ENCODE data around the gene ANKRD42. TPM values are rescaled to one million over a fixed set of nuclear protein-coding genes. Genes with fewer than 3 reads are reported as not detected.
A peak's percentile ranks its signal among the peaks of the same experiment; 100 is the strongest.

Gene ANKRD42
- total and polyA plus RNA-seq, 9 of the 15 experiments (the other 6 are each of a cell fraction or from before 2014, with no cell fraction given), result 2.8 to 9.1 (median 6.1) TPM

DNA sequence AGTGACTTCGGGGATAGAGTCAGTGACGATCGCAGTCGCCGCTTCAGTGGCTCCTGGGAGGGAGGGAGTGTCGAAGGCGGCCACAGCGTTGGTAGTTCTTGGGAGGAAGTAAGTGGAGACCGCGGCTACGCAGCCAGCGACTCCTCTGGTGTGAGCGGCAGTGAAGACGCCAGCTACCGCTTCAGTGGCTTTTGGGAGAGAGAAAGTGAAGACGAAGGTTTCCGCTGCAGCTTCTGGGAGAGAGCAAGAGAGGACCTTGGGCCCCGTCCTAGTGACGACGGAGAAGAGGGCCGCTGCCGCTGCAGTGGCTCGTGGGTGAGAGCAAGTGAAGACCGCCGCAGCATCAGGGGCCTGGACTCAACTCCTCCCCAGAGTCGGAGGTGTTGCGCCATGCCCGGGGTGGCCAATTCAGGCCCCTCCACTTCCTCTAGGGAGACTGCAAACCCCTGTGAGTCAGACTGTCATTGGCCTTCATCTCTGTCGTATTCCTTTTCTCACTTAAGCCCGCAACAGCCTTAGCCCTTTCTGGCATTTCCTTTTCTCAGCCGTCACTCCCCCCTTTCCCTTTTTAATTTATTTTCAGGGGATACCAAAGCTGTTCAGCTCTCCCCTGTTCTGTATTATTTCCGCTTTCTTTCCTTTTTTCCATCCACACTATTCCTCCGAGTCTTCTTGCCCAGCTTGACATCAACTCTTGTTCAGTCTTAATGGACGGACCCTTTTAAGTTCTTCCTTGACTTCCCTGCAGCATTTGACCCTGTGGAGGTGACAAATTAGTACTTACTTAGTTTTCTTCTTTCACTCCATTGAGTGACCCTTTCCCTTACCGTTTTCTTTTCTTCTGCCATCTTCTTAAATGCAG is 1.0 kb downstream of the ANKRD42 start (continued):
- TF ChIP-seq SRSF7 (optimal IDR thresholded peaks at IDR 0.05; ENCODE audit: low read depth, low read length), result no peak
- TF ChIP-seq CCNT2 (IDR thresholded peaks at IDR 0.05; ENCODE audit: borderline replicate concordance, extremely low read depth, insufficient read length, low read depth, low read length), result no peak
- TF ChIP-seq, protein P1, sequence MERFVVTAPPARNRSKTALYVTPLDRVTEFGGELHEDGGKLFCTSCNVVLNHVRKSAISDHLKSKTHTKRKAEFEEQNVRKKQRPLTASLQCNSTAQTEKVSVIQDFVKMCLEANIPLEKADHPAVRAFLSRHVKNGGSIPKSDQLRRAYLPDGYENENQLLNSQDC (CRISPR knock-in tag; IDR thresholded peaks at IDR 0.05), result no peak
- no peak for TF ChIP-seq ZNF696 (CRISPR knock-in tag; conservative IDR thresholded peaks at IDR 0.05)
- no peak for TF ChIP-seq ARHGAP35 (IDR thresholded peaks at IDR 0.05; ENCODE audit: partially characterized antibody)
- no peak for TF ChIP-seq MAFK (IDR thresholded peaks at IDR 0.05; ENCODE audit: low read length)
- TF ChIP-seq, protein P2, sequence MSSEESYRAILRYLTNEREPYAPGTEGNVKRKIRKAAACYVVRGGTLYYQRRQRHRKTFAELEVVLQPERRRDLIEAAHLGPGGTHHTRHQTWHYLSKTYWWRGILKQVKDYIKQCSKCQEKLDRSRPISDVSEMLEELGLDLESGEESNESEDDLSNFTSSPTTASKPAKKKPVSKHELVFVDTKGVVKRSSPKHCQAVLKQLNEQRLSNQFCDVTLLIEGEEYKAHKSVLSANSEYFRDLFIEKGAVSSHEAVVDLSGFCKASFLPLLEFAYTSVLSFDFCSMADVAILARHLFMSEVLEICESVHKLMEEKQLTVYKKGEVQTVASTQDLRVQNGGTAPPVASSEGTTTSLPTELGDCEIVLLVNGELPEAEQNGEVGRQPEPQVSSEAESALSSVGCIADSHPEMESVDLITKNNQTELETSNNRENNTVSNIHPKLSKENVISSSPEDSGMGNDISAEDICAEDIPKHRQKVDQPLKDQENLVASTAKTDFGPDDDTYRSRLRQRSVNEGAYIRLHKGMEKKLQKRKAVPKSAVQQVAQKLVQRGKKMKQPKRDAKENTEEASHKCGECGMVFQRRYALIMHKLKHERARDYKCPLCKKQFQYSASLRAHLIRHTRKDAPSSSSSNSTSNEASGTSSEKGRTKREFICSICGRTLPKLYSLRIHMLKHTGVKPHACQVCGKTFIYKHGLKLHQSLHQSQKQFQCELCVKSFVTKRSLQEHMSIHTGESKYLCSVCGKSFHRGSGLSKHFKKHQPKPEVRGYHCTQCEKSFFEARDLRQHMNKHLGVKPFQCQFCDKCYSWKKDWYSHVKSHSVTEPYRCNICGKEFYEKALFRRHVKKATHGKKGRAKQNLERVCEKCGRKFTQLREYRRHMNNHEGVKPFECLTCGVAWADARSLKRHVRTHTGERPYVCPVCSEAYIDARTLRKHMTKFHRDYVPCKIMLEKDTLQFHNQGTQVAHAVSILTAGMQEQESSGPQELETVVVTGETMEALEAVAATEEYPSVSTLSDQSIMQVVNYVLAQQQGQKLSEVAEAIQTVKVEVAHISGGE (CRISPR knock-in tag; IDR thresholded peaks at IDR 0.05), result no peak; a peak in 1 of 6 replicates
- no peak for TF ChIP-seq BDP1 (IDR thresholded peaks at IDR 0.05; ENCODE audit: insufficient read depth, insufficient read length)
- peak in 1 of 3 experiments; percentile 68 for TF ChIP-seq YY1 (IDR thresholded peaks at IDR 0.05; ENCODE audit: borderline replicate concordance in 1 of 3, control insufficient read depth in 1 of 3, extremely low read depth in 1 of 3, insufficient read depth in 3 of 3, insufficient read length in 1 of 3, insufficient replicate concordance in 2 of 3, low read depth in 1 of 3, low read length in 2 of 3)
- TF ChIP-seq MTA2 (IDR thresholded peaks at IDR 0.05; ENCODE audit: low read depth), result 0 out of 2 replicates have a peak, but pooled peaks have one; percentile 12
- 0 out of 2 replicates have a peak, but pooled peaks have one; percentile 18 for TF ChIP-seq JUND (IDR thresholded peaks at IDR 0.05; ENCODE audit: borderline replicate concordance, low read depth, low read length)
- TF ChIP-seq JUND (tag; IDR thresholded peaks at IDR 0.05; ENCODE audit: borderline replicate concordance, low read depth, low read length), result no peak; the same call in 2 of the 3 replicates
- TF ChIP-seq FOXA3 (CRISPR knock-in tag; conservative IDR thresholded peaks at IDR 0.05 in 1 of 2, IDR thresholded peaks at IDR 0.05 in 1 of 2), result no peak
- peak; percentile 35; the same call in 1 of the 2 replicates for TF ChIP-seq SMARCE1 (IDR thresholded peaks at IDR 0.05)
- peak; percentile 17 for TF ChIP-seq ASH1L (IDR thresholded peaks at IDR 0.05; ENCODE audit: borderline replicate concordance, low read depth, partially characterized antibody)
- TF ChIP-seq ZNF274 (IDR thresholded peaks at IDR 0.05; ENCODE audit: borderline replicate concordance, low read depth, low read length), result no peak
- peak; percentile 21 to 68; a peak in 2 of 4 replicates for TF ChIP-seq MAZ (CRISPR knock-in tag; conservative IDR thresholded peaks at IDR 0.05 in 1 of 2, IDR thresholded peaks at IDR 0.05 in 1 of 2)
- no peak for TF ChIP-seq SAFB2 (IDR thresholded peaks at IDR 0.05; ENCODE audit: borderline replicate concordance, low read depth, low read length, severe bottlenecking)
- TF ChIP-seq STAT5B (CRISPR knock-in tag; IDR thresholded peaks at IDR 0.05), result no peak
- TF ChIP-seq NFIX (CRISPR knock-in tag; IDR thresholded peaks at IDR 0.05; ENCODE audit: low read depth), result no peak
- TF ChIP-seq ETV6 (IDR thresholded peaks at IDR 0.05; ENCODE audit: borderline replicate concordance in 1 of 2, low read depth in 2 of 2, low read length in 1 of 2), result 0 out of 4 replicates have a peak, but pooled peaks of 1 of the 2 experiments have one; percentile 2
- no peak for TF ChIP-seq ETV6 (CRISPR knock-in tag; IDR thresholded peaks at IDR 0.05; ENCODE audit: borderline replicate concordance)
